Measurements from ENCODE around the gene MAST3.
"Not testable (repeated sequence)": the region's sequence is repeated elsewhere in the genome, so short reads cannot be mapped to it uniquely, and the experiment has no call there.

MAST3 gene

DNA sequence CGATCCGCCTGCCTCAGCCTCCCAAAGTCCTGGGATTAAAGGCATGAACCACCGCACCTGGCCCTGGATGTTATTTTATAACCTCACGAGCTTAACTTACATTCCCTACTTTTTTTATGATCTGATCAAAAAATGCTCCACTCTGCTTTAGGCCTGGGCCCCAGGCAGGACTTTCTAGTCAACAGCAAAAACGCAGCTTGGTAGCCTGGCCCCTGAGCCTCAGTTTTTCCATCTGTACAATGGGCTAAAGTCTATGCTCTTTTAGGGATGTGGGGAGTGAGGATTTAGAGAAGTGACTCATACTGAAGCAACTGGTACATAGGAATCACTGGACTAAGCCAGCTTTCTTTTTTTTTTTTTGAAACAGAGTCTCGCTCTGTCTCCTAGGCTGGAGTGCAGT is 43.5 kb downstream of the MAST3 start:
- no peak for DNase-seq

DNA sequence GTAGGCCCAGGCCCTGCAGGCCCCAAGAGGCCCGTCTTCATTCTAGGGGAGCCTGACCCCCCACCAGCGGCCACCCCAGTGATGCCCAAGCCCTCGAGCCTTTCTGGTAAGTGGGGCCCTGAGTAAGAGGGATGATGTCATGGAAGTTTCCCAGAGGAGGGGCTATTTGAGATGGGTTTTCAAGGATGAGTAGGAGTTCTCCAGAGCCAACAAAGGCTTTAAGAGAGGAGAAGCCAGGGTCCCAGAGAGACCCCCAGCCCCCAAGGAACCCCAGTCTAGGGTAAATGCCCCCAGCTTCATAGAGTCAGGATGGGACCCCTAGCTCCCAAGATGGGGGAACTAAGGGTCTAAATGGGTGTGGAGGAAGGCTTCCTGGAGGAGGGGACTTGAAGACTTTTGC is 46.3 kb downstream of the MAST3 start:
- DNase-seq: no peak

DNA sequence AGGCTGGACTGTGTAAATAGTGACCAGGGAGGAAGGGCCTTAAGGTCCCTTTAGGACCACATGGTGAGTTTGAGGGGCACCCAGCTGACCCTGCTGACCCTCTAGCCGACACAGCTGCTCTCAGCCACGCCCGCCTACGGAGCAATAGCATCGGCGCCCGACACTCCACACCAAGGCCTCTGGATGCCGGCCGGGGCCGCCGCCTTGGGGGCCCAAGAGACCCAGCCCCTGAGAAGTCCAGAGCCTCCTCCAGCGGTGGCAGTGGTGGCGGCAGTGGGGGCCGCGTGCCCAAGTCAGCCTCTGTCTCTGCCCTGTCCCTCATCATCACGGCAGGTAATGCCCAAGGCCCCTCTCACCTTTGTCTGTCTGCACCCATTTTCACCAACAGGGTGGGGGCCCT is 46.8 kb downstream of the MAST3 start:
- no peak for DNase-seq

DNA sequence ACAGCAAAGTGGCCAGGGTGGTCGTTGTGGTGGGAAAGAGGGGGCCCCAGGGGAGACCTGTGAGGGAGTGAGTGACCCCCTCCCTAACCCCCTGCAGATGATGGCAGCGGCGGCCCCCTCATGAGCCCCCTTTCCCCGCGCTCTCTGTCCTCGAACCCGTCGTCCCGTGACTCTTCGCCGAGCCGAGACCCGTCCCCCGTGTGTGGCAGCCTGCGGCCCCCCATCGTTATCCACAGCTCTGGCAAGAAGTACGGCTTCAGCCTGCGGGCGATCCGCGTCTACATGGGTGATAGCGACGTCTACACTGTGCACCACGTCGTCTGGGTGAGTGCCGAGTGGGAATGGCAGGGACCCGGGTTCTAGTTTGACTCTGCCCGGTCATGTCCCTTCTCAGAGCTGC is 47.3 kb downstream of the MAST3 start:
- no peak for DNase-seq

DNA sequence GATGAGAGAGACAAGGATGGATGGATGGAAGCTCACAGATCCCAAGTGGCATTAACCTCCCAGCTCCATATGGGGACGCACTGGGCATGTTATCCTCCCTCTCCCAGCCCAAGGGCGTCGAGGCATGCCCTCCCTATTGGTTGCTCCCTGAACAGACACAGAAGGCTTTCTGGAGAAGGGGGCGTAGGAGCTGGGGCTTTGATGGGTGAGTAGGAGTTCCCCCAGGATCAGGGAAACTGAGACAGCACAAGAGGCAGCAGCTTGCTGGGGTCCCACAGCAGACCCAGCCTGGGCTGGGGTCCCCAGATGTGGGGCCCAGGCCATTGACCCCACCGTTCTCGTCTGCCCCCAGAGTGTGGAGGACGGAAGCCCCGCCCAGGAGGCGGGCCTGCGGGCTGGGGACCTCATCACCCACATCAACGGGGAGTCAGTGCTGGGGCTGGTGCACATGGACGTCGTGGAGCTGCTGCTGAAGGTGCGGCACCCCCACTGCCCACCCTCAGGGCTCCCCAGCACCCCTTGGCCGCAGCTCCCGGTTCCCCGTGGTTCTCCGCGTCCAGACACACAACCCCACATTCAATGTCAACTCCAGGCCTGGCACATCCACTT is 47.9 kb downstream of the MAST3 start:
- no peak for DNase-seq

DNA sequence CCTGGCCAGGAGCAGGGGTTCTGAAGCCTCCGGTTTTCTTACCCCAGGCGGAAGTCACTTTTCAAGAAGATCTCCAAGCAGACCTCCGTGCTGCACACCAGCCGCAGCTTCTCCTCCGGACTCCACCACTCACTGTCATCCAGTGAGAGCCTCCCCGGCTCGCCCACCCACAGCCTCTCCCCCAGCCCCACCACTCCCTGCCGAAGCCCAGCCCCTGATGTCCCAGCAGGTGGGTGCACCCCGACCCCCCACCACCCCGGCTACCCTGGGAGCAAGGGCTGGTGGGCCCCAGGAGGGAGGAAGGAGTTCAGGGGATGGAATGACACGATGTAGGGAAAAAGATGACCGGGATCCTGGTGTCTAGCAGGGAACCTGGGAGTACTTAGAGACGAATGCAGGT is 49.8 kb downstream of the MAST3 start:
- no peak for DNase-seq

DNA sequence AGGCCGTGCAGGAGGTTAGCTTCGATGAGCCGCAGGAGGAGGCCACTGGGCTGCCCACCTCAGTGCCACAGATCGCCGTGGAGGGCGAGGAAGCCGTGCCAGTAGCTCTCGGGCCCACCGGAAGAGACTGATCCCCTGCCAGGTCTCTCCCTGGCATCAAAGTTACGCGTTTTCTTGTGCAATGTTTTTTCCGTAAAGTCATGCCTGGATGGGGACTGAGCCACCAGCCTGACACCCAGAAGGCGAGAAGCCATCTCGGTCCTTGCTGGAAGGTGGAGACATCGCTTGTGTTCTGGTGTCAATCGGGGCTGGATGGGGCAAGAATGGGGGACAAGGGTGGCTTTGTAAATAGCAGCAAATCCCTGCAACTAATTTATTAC is 52.0 kb downstream of the MAST3 start:
- no peak for DNase-seq

DNA sequence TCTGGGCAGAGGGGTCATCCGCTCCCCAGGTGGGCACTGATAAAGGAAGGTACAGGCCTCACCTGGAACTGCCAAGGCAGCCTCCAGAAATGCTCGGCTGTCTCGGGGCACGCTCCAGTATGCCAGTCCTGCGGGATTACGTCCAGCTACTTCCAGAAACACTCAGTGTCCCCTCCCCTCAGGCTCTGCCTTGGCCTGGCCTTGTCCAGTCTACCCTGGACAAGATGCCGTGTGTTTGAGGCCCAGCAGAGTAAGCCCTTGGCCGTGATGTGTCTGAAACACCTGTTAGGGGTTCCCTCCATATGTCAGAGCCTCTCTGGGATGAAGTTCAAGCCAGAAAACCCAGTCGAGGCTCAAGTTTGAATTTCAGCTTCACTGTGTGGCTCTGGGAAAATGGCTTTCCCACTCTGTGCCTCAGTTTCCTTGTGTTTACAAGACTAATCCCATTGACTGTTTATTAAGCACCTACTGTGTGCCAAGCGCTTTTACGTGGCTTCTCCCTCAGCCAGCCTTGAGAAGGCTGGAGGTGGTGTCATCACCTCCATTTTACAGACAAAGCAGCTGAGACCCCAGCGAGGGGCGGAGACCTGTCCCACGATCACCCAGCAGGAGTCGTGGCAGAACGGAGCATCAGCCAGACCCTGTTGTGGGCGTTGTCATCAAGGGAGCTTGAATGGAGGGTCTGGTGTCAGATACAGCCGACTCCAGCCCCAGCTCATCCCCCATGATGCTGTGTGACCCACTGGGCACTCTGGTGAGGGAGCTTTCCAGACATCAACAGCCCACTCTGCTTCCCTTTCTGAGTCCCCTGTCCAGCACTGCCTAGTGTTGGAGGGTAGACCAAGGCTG is 53.4 kb downstream of the MAST3 start:
- DNase-seq: no peak

DNA sequence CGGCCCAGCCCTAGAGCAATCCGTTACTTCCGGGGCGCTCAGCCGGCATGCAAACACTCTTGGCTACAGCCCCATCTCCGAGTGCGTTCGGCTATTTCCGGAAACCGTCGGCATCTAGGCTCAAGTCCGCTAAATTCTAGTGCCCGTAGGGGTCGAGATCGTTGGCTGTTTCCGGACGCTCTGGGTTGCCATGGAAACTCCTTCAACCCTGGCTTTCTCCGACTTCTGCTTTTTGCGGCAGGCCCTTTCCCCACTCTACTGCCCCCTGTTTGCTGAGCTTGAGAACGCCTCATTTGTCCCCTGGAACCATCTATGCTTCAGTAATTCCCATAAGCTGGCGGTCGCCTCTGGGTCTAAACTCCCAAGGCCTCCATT is 54.9 kb downstream of the MAST3 start:
- peak; percentile 92 to 98 for DNase-seq

DNA sequence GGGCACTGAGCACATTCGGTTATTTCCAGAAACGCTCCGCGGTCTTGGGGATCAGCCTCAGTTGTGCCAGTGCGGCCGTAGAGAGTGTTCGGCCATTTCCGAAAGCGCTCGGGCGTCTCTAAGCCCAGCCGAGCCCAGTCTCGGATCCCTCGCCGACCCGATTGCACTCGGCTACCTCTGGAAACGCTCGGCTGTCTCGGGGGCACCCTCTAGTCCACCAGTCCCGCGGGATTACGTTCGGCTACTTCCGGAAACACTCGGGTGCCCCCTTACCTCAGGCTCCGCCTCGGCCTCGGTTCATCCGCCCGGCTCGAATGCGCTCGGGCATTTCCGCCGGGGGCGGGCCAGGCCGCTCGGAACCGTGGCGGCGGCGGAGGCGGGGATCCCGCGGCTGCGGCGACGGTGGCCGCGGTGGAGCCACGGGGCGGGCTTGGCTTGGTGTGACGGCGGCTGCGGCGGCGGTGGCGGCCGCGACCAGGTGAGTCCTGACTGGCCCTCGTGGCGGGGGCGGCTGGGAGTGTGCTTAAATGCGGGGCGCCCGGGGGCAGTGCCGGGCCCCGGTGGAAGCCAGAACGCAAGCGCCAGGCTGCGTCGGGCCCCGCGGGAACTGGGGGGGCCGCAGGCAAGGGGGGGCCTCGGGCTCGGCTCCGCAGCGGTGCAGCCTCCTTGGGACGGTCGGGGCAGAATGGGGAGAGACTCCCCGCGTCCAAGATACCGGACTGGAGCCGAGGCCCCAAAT is 55.4 kb downstream of the MAST3 start, which contains the start of gene PIK3R2:
TSS of gene PIK3R2 (plus strand) at position 347 of the 739 bp plus-strand sequence. CDS start 2,717 bp downstream, outside the sequence.
- peak; percentile 99 to 100 for DNase-seq

DNA sequence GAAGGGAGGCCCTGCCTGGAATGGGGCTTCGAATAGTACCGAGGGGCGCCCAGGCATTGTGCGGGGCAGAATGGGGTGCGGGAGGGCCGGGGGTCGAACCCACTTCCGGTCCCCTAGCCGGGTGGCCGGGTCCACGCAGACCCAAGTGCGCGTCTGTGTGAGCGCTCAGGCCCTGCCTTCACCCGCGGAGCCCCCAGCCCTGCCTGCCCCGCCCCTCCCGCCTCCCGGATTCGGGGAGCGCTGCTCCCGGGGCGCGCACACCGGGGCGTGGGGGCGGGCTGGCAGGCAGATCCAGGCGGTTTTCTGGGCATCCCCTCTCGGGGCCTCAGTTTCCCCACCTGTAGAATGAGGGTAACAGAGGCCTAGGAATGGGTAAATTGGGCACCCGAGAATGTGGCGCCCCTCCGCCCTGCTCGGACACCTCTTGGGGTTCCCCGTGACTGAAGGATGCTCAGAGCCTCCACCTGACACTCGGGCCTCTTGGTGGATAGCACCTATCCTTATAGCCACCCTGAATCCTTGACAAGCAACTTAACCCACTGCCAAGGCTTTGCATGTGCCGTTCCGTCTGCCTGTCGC is 56.1 kb downstream of the MAST3 start:
- peak; percentile 13 to 23 for DNase-seq

DNA sequence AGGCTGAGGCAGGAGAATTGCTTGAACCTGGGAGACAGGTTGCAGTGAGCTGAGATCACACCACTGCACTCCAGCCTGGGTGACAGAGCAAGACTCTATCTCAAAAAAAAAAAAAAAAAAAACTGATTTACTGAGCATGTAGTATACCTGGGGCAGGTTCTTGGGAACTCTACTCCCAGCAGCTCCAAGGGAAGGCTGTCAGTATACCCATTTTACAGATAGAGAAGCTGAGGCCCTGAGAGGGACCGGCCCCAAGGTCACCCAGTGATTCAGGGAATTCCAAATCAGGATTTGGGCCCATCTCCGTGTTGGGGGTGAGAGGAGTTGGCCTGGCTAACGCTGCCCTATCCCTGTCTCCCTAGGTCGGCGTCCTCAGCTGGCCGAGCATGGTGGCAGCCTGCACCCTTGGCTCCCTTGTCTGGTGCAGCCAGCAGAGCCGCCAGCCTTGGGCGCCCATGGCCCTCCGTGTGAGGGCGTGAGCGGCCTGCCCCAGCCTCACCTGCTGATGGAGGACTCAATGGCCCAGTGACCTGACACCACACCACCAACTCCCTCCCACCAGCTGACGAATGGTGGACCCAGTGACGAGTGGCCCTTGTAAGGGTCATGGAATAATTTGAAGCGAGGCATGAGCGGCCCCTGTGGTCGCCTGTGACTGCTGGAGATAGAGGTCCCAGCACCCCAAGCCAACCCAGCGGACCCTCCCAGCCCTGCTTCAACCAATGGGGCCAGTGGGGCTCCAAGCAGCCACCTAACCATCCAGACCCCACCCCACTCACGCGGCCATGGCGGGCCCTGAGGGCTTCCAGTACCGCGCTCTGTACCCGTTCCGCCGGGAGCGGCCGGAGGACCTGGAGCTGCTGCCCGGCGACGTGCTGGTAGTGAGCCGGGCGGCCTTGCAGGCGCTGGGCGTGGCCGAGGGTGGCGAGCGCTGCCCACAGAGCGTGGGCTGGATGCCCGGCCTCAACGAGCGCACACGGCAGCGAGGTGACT is 57.8 kb downstream of the MAST3 start:
- no peak for DNase-seq

DNA sequence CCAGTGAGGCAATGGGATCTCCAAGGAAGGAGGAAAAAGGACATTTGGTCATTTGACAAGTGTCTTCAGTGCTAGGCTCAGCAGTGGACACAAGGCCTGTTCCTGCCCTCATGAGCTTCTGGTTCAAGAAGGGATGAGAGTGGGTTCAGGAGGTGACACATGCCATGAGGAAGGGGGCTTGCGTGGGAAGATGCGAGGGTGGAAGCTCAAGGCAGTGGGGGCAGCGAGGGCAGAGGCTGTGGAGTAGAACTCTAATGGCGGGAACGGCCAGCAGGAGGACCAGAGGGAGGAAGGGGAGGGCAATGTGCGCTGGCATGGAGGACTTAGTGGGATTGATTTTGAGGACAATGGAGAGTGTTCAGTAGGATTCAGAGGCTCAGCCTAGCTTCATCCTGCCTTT is 58.7 kb downstream of the MAST3 start:
- DNase-seq: no peak

DNA sequence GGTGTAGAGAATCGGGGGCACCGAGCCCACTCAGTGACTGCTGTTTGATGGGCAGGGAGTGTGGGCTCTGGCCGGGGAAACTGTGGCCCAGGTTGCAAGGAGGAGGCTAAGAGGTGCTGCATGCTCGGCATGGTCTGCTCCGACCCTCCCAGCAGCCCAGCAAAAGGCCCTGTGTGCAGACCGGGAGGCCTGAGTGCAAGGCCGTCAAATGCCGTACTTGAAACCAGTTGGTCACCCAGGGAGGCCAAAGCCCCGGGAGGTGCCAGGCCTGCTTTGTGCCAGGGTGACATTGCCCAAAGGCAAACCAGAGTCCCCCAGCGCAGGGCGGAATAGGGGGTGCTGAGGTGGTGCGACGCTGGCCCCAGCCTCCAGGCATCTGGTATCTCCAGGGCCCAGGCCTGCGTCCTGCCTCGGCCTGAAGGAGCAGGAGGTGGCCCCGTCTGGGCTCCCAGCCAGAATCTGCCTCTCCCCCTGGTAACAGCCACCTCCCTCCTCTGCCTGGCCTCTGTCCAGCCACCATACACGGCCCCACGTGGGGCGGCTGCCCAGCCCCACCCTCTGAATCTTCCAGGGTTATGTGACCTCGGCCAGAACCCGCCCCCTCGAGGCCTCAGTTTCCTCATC is 59.4 kb downstream of the MAST3 start:
- DNase-seq: no peak

DNA sequence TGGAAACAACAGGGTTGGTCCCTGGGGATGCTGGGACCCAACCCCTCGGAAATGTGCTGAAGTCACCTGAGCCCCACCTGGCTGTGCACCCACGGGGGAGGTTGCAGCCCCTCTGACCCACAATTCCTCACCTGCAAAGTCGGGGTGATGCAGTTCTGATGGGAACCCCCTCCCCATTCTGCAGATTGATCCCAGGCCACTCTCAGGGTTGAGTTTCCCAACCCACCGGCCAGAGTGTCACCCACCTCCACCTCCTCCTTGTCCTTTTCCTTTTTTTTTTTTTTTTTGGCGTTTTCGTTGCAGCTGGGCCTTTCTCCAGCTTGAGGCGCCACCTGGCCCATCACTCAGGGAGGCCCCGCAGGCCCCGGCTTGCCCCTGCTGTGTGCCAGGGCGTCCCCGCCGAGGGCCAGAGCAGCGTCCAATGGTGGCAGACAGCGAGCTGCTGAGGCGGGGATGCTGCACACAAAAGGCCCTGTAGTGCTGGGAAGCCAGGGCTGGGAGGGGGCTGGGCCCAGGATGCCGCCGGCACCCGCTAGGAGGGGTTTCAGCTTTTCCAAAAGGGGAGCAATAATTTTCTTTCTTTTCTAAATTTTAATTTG is 60.0 kb downstream of the MAST3 start:
- no peak for DNase-seq

DNA sequence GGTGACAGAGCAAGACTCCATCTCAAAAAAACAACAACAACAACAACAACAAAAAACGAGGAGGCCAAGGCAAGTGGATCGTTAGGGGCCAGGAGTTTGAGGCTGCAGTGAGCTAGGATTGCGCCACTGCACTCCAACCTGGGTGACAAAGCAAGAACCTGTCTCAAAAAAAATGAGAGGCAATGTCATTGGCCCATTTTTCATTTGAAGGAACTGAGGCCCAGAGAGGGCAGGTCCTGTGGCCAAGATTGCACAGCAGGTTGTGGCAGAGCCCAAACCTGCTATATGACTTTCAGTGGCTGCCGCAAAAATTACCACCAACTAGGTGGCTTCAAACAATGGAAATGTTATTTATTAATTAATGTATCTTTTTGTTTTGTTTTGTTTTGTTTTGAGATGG is 60.9 kb downstream of the MAST3 start:
- DNase-seq: no peak

DNA sequence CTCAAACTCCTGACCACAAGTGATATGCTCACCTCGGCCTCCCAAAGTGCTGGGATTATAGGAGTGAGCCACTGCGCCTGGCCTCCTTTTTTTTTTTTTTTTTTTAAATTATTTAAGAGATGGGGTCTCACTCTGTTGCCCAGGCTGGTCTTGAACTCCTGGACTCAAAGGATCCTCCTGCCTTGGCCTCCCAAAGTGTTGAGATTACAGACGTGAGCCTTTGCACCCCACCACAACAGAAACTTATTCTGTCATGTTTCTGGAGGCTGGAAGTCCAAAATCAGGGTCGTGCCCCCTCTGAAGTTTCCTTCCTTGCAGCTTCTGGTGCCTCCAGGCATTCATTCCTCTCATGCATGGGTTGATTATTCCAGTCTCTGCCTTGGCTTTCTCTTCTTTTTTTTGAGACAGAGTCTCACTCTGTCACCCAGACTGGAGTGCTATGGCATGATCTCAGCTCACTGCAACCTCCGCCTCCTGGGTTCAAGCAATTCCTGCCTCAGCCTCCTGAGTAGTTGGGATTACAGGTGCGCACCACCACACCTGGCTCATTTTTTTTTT is 61.6 kb downstream of the MAST3 start:
- not testable (repeated sequence) for DNase-seq

DNA sequence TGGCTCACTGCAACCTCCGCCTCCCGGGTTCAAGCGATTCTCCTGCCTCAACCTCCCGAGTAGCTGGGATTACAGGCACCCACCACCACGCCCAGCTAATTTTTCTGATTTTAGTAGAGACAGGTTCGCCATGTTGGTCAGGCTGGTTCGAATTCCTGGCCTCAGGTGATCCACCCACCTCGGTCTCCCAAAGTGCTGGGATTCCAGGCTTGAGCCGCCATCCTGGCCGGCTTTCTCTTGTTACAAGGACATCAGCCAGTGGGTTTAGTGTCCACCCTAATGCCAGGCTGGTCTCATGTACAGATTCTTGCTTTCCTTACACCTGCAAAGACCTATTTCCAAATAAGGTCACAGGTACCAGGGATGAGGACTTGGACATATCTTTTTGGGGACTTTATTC is 62.2 kb downstream of the MAST3 start:
- no peak for DNase-seq

DNA sequence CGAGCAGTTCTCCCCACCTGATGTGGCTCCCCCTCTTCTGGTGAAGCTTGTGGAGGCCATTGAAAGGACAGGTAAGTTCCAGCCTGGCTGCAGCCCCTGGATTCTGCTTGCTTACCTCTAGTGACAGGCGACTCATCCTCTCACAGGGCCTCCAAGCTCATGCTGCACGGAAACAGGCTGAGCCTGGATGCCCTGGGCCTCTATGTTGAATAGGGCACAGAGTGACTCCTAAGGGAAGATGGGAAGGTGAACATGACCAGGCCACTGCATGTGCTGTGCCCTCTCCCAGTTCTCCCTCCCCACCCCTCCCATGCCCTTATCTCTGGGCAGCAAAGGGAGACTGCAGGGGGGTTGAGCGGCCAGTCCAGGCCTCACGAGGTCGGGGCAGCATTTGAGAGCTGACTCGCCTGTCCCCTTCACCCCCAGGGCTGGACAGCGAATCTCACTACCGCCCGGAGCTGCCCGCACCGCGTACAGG is 63.0 kb downstream of the MAST3 start:
- no peak for DNase-seq

DNA sequence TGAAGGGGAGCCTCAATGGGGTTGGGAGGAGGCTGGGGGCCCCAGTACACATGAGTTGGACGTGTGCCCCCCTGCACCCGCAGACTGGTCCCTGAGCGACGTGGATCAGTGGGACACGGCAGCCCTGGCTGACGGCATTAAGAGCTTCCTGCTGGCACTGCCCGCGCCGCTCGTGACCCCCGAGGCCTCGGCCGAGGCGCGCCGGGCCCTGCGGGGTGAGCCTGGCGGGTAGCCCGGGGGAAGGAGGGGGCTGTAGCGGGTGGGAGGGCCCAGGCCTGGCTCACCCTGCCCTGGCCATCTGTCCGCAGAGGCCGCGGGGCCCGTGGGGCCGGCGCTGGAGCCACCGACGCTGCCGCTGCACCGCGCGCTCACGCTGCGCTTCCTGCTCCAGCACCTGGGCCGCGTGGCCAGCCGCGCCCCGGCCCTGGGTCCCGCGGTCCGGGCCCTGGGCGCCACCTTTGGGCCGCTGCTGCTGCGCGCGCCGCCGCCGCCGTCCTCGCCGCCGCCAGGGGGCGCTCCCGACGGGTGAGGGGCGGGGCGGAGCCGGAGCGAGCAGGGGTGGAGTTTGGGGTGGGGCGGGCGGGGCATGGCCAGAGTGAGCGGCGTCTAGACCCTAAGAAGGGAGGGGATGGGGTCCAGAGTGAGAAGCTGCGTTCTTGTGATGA is 63.5 kb downstream of the MAST3 start:
- peak; percentile 69 to 83 for DNase-seq
